ENCODE measurements around the gene AZIN2.

The AZIN2 gene

DNA sequence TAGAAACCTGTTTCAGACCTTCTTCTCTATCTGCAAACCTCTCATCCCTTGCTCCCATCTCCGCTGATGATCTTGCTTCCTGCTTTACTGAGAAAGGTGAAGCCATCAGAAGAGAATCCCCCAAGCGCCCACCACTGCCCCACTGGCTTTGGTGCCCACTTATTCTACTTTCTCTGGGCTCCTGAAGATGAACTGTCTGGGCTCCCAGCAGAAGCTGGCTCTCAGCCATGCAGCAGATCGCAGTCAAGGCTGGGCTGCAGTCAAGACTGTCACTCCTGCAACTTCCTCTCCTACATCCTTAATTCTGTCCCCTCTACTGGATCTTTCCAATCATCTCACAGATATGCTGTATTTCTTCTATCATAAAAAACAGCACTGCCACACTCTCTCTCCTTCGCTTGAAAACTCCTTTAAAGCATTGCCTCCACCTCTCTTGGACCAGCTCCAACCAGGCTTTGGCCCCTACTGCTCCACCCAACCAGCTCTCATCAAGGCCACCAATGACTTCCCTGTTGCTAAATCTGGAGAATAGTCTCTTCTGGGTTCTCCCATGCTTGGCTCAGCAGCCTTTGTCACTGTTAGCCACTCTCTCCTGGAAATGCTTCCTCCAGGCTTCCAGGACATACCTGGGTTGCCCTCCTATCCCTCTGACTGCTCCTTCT, 75.1 kb downstream of the AZIN2 start:
- no peaks in the 10 kb centered on the region for H3K4me1 ChIP-seq (ENCODE audit: insufficient read depth, low read length, severe bottlenecking)
- H3K4me2 ChIP-seq (ENCODE audit: low read length), result no peak overlapping the region
- H2AFZ ChIP-seq (ENCODE audit: low read length), result no peak overlapping the region
- H3K36me3 ChIP-seq (ENCODE audit: insufficient read depth, low read length), result 0 out of 2 replicates have a peak, but pooled peaks cover 2% of the 10 kb centered on the region
- TF ChIP-seq, protein P1, sequence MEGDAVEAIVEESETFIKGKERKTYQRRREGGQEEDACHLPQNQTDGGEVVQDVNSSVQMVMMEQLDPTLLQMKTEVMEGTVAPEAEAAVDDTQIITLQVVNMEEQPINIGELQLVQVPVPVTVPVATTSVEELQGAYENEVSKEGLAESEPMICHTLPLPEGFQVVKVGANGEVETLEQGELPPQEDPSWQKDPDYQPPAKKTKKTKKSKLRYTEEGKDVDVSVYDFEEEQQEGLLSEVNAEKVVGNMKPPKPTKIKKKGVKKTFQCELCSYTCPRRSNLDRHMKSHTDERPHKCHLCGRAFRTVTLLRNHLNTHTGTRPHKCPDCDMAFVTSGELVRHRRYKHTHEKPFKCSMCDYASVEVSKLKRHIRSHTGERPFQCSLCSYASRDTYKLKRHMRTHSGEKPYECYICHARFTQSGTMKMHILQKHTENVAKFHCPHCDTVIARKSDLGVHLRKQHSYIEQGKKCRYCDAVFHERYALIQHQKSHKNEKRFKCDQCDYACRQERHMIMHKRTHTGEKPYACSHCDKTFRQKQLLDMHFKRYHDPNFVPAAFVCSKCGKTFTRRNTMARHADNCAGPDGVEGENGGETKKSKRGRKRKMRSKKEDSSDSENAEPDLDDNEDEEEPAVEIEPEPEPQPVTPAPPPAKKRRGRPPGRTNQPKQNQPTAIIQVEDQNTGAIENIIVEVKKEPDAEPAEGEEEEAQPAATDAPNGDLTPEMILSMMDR (IDR thresholded peaks at IDR 0.05; ENCODE audit: low read length), result no peak
- no peak for TF ChIP-seq EZH2 (IDR thresholded peaks at IDR 0.05; ENCODE audit: borderline replicate concordance, low read length)
- no peaks in the 10 kb centered on the region for H3K9me3 ChIP-seq (ENCODE audit: low read length)
- H3K79me2 ChIP-seq (ENCODE audit: insufficient read depth, low read length), result no peaks in the 10 kb centered on the region
- no peaks in the 10 kb centered on the region for H3K9me2 ChIP-seq (ENCODE audit: low read depth, low read length)
- H3K9ac ChIP-seq (ENCODE audit: low read length), result no peak overlapping the region
- H3K27me3 ChIP-seq (ENCODE audit: insufficient read depth, low read length), result no peaks in the 10 kb centered on the region
- no peak overlapping the region for H3K27ac ChIP-seq (ENCODE audit: low read depth, low read length, poor library complexity, severe bottlenecking)
- H3K4me3 ChIP-seq (ENCODE audit: low read depth, low read length, poor library complexity, severe bottlenecking), result no peak overlapping the region
- no peaks in the 10 kb centered on the region for H4K20me1 ChIP-seq (ENCODE audit: insufficient read depth, low read length)
- no peaks in the 10 kb centered on the region for H3F3A ChIP-seq (ENCODE audit: insufficient read depth, low read length)

DNA sequence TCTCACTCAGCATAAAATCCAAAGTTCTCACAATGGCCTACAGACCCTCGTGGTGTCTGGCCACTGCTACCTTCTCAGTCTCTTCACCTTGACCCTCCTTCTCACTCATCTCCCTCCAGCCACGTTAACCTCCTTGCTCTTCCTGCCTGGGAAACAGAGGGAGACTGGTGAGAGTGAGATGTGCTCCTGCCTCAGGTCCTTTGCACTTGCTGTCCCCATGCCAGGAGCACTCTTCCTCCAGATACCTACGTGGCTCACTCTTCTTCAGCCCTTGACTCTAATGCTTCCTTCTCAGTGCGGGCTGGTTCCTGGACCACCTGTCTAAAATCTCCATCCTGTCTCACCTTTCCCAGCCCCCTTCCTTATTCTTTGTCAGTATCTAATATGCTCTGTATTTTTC, 76.2 kb downstream of the AZIN2 start:
- Histone ChIP-seq H3K4me2 (ENCODE audit: low read length) (no peak overlapping the region), H3K27me3 (ENCODE audit: insufficient read depth, low read length) (no peaks in the 10 kb centered on the region), H3K9me3 (ENCODE audit: low read length) (no peaks in the 10 kb centered on the region), H4K20me1 (ENCODE audit: insufficient read depth, low read length) (no peaks in the 10 kb centered on the region), H3K27ac (ENCODE audit: low read depth, low read length, poor library complexity, severe bottlenecking) (no peak overlapping the region), H3K9ac (ENCODE audit: low read length) (no peak overlapping the region), H3K4me3 (ENCODE audit: low read depth, low read length, poor library complexity, severe bottlenecking) (no peak overlapping the region), H3K4me1 (ENCODE audit: insufficient read depth, low read length, severe bottlenecking) (no peaks in the 10 kb centered on the region), H3F3A (ENCODE audit: insufficient read depth, low read length) (no peaks in the 10 kb centered on the region), H2AFZ (ENCODE audit: low read length) (no peak overlapping the region), H3K79me2 (ENCODE audit: insufficient read depth, low read length) (no peaks in the 10 kb centered on the region), H3K9me2 (ENCODE audit: low read depth, low read length) (no peaks in the 10 kb centered on the region), H3K36me3 (ENCODE audit: insufficient read depth, low read length) (0 out of 2 replicates have a peak, but pooled peaks cover 2% of the 10 kb centered on the region)
- TF ChIP-seq, protein P1 (IDR thresholded peaks at IDR 0.05; ENCODE audit: low read length), result no peak
- no peak for TF ChIP-seq EZH2 (IDR thresholded peaks at IDR 0.05; ENCODE audit: borderline replicate concordance, low read length)

DNA sequence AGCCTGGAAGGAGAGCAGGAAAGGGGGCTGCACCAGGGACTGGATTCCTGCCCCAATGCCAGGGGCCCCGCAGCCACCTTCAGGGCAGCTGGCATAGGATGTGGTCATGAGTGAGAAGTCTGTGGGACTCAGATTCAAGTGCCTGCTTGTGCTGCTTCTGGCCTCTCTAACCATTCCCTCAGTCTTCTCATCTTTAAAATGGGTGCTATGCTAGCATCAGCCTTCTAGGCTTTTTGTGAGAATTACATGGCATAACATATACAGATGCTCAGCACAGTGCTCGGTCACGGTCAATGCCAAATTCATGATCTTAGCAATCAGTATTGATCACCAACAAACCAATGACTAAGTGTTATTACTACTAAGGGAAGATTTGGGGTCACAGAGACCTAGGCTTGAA, 77.4 kb downstream of the AZIN2 start:
- TF ChIP-seq, protein P1 (IDR thresholded peaks at IDR 0.05; ENCODE audit: low read length), result no peak
- TF ChIP-seq EZH2 (IDR thresholded peaks at IDR 0.05; ENCODE audit: borderline replicate concordance, low read length), result no peak
- no peaks in the 10 kb centered on the region for H3F3A ChIP-seq (ENCODE audit: insufficient read depth, low read length)
- H3K9ac ChIP-seq (ENCODE audit: low read length), result no peak overlapping the region
- H3K27me3 ChIP-seq (ENCODE audit: insufficient read depth, low read length), result no peaks in the 10 kb centered on the region
- H2AFZ ChIP-seq (ENCODE audit: low read length), result no peak overlapping the region
- H3K27ac ChIP-seq (ENCODE audit: low read depth, low read length, poor library complexity, severe bottlenecking), result no peak overlapping the region
- H3K9me2 ChIP-seq (ENCODE audit: low read depth, low read length), result no peaks in the 10 kb centered on the region
- H4K20me1 ChIP-seq (ENCODE audit: insufficient read depth, low read length), result no peaks in the 10 kb centered on the region
- H3K4me1 ChIP-seq (ENCODE audit: insufficient read depth, low read length, severe bottlenecking), result no peaks in the 10 kb centered on the region
- no peak overlapping the region for H3K4me2 ChIP-seq (ENCODE audit: low read length)
- no peaks in the 10 kb centered on the region for H3K79me2 ChIP-seq (ENCODE audit: insufficient read depth, low read length)
- H3K4me3 ChIP-seq (ENCODE audit: low read depth, low read length, poor library complexity, severe bottlenecking), result no peak overlapping the region
- 0 out of 2 replicates have a peak, but pooled peaks cover 2% of the 10 kb centered on the region for H3K36me3 ChIP-seq (ENCODE audit: insufficient read depth, low read length)
- H3K9me3 ChIP-seq (ENCODE audit: low read length), result no peaks in the 10 kb centered on the region
